Sigmoid colon (tissue), 4 donors: ENCODE results near the gene KRTAP10-12.

Source experiments
- CTCF ChIP-seq, 4 experiments: fragments of 450-650 bp in 3 of 4; fragments of 200-600 bp in 1 of 4; IDR thresholded peaks; one replicate each; pipeline ENCODE4 v1.5.1; 2016 to 2019; ENCODE audit warnings: antibody characterized with exemption in 4 of 4, mild to moderate bottlenecking in 3 of 4, moderate library complexity in 2 of 4
- EP300 ChIP-seq, 4 donors: sonication (generic); formaldehyde crosslinking; IDR thresholded peaks; one replicate each; pipeline ENCODE4 v1.6.1; 2017; ENCODE audit warnings: antibody characterized with exemption in 4 of 4
- POLR2A ChIP-seq, 2 donors: fragments of 450-650 bp; IDR thresholded peaks; one replicate each; pipeline ENCODE4 v1.6.1; 2016; ENCODE audit warnings: antibody characterized with exemption in 2 of 2, mild to moderate bottlenecking in 2 of 2, moderate library complexity in 2 of 2
- POLR2AphosphoS5 ChIP-seq, 4 donors: sonication (generic); formaldehyde crosslinking; IDR thresholded peaks; one replicate each; pipeline ENCODE4 v1.6.1; 2017; ENCODE audit warnings: antibody characterized with exemption in 4 of 4

GRCh38 chr21:44653123-44653522 is 43.8 kb upstream of the KRTAP10-12 start:
- TF ChIP-seq POLR2A (IDR thresholded peaks at IDR 0.05), result no peak
- TF ChIP-seq POLR2AphosphoS5 (IDR thresholded peaks at IDR 0.05), result no peak
- TF ChIP-seq CTCF (IDR thresholded peaks at IDR 0.05), result no peak
- no peak for TF ChIP-seq EP300 (IDR thresholded peaks at IDR 0.05)
